Muscle of arm (tissue), 12 donors: ENCODE data around the gene PCBP3. TPM values are rescaled to one million over a fixed set of nuclear protein-coding genes. Genes with fewer than 3 reads are reported as not detected.
"Not testable (repeated sequence)": the region's sequence is repeated elsewhere in the genome, so short reads cannot be mapped to it uniquely, and the experiment has no call there.

Source experiments
- DNase-seq: peaks from one replicate; pipeline ENCODE4 v3.0.0-alpha.2; 2013
- polyA plus RNA-seq, 12 donors: library from polyadenylated mRNA; unstranded; fragments of 120-200 nt; gene quantifications; one replicate each; pipeline ENCODE4 v1.2.1, GENCODE V29; 2013; ENCODE audit not compliant: insufficient read length in 12 of 12

Gene PCBP3
- polyA plus RNA-seq, 12 donors, result 0.88 to 4.2 (median 1.3) TPM; not detected in 2

DNA sequence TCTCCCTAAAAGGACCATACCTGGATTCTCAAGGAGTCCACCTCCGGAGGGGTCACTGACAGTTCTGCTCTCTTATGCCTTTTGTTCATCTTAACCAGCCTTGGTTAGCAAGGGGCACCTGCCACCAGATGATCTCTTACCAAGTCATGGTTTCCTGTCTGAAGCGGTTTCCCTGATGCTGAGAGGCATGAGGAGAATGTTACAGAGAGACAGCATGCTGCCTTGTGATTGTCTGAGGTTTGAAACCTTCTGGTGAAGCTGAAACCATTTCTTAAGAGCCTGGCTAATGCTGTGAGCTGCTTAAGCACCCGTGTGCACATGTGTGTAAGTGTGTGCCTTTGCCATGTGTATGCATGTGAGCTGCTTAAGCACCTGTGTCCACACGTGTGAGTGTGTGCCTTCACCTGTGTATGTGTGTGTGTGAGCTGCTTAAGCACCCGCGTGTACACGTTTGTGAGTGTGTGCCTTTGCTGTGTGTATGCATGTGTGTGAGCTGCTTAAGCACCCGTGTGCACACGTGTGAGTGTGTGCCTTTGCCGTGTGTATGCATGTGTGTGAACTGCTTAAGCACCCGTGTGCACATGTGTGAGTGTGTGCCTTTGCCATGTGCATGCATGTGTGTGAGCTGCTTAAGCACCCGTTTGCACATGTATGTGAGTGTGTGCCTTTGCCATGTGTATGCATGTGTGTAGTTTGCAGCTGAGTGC lies 201.7 kb downstream of the PCBP3 start:
- DNase-seq, result no peak

DNA sequence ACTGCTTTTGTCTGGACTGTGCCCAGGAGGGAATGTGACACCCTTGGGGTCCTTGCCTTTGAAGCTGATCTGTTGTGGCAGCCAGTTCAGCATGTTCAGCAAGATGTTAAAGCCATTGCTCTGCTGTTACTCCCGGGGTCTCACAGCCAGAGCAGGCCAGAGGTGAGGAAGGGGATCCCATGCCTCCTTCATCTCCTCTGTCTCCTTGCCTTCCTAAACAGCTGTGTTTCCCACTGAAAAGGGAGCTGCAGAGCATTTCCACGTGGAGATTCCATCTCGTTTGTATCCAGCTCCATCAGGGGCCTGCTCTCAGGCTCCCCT lies 202.2 kb downstream of the PCBP3 start:
- no peak for DNase-seq

DNA sequence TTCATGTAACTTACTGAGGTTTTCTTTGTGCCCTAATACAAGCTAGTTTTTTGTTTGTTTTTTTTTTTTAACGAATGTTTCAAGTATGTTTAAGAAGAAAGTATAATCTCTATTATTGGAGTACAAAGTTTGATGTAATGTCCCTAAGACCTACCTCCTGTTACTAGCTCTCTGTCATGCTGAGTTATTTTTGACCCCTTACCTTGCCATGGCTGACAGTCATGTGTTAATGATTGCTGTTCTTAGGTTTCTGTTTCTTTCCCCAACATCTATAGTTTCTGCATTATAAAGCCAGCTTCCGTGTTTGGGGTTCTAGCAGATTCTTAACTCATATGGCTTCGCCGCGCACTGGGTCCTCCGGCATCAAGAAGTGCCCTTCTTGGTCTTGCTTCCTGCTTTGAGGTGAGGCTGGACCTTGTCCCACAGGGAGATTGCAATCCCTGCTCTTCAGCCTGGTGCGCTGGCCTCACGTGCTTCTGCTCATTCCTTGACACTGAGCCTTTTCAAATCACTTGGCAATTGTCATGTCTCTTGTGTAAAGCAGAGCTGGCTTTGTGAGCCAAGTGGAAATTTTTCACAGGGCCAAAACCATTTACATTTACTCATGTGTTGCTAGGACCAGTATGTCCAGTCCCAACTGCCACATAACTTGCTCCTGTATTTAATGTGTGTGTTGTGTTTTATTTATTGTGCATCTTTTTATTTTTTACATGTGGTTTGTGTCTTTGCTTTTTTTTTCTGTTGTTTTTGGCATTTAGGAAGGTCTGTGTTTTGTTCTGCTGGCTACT lies 203.0 kb downstream of the PCBP3 start:
- peak; percentile 19 for DNase-seq

DNA sequence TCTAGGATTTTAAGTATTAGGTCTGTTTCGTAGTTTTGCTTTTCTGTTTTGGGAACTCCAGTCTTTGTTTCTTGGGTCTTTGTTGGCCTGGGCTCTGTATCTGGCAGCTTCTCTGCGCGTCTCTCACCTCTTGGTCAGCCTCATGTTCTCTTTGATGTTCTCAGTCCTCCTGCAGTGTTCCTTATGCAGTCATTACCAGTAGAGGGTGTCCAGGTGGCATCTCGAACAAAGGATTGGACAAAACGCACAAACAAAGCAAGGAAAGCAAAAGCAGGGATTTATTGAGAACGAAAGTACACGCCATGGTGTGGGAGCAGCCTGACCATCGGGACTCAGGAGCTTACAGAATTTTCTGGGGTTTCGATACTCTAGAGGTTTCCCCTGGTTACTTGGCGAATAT lies 204.3 kb downstream of the PCBP3 start:
- DNase-seq, result no peak

- DNase-seq, result no peak
These were observed 204.8 kb downstream of the PCBP3 start for GRCh38 chr21:45848331-45848730.

- DNase-seq, result no peak
These were observed 205.3 kb downstream of the PCBP3 start for GRCh38 chr21:45848805-45849204.

DNA sequence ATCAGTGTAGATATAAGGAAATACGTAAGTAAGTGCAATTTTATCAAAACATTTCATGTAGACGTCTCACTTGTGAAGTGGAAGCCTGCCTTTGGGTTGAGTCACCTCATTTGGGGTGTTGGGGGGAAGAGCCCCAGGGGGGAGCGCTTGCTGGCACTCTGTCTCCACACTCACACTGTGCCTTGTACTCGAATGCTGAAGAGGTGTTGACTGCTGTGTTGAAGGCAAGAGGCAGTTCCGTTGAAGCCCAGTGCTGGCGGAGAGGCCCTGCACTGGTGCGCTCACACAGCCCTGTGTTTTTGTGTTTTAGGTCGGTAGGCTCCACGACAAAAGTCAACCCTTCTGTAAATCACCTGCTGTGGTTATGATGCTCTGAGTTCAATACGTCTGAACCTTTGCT lies 206.1 kb downstream of the PCBP3 start:
- no peak for DNase-seq

- no peak for DNase-seq
These were observed 206.7 kb downstream of the PCBP3 start for GRCh38 chr21:45850181-45850580.

DNA sequence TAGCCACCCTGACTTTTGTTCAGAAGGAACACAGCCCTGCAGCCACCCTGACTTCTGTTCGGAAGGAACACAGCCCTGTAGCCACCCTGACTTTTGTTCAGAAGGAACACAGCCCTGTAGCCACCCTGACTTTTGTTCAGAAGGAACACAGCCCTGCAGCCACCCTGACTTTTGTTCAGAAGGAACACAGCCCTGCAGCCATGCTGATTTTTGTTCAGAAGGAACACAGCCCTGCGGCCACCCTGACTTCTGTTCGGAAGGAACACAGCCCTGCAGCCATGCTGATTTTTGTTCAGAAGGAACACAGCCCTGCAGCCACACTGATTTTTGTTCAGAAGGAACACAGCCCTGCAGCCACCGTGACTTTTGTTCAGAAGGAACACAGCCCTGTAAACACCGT lies 208.9 kb downstream of the PCBP3 start:
- not testable (repeated sequence) for DNase-seq

- no peak for DNase-seq
These were observed 209.4 kb downstream of the PCBP3 start for GRCh38 chr21:45852886-45853400.

- DNase-seq, result no peak
These were observed 210.3 kb downstream of the PCBP3 start for GRCh38 chr21:45853703-45854342.

- no peak for DNase-seq
These were observed 211.2 kb downstream of the PCBP3 start for GRCh38 chr21:45854690-45855247.

- DNase-seq, result no peak
These were observed 211.8 kb downstream of the PCBP3 start for GRCh38 chr21:45855248-45855811.

- DNase-seq, result no peak
These were observed 212.9 kb downstream of the PCBP3 start for GRCh38 chr21:45856442-45856841.

GRCh38 chr21:45856906-45857305 lies 213.4 kb downstream of the PCBP3 start:
- DNase-seq, result no peak

GRCh38 chr21:45857761-45858160 lies 214.2 kb downstream of the PCBP3 start:
- DNase-seq, result no peak

- no peak for DNase-seq
These were observed 214.7 kb downstream of the PCBP3 start for GRCh38 chr21:45858180-45858579.

GRCh38 chr21:45859041-45859761 lies 215.7 kb downstream of the PCBP3 start:
- no peak for DNase-seq

DNA sequence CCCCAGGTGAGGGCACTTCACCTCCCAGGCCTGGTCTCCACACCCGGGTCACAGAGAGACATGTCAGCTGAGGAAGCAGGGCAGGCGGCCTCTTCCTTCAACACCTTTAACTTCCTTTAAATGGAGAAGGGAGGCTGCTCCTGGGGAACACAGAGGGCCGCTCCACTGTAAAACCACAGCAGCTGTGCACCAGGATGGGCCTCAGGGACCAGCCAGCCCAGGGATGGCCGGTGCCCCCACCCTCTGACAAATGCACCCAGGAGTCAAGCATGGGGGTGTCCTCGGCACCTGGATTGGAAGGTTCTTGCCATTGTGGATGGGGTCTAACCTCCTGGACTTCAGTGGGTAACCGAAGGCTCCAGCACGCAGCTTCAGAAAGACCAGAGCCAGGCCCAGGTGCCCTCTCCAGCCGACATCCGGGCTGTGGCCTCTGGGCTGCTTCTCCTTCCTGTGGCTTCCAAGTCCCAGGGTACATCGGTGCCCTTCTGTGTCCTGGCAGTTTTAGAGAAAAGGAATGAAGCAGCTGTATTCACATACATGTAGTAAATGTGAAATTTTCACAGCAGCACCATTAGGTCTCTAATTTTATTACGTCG lies 216.3 kb downstream of the PCBP3 start:
- DNase-seq, result no peak

- no peak for DNase-seq
These were observed 217.1 kb downstream of the PCBP3 start for GRCh38 chr21:45860493-45861155.
